GM12873 (cell line): ENCODE results near the gene ETNK2.

Experiments used
- TF ChIP-seq, protein P1 (sequence below): IDR thresholded peaks from 2 replicates; pipeline ENCODE4 v1.5.1; 2012; ENCODE audit warnings: low read depth, mild to moderate bottlenecking, moderate library complexity, low read length, control low read depth; ENCODE audit not compliant: insufficient read depth; ENCODE audit errors: missing control alignments

ETNK2 gene

DNA sequence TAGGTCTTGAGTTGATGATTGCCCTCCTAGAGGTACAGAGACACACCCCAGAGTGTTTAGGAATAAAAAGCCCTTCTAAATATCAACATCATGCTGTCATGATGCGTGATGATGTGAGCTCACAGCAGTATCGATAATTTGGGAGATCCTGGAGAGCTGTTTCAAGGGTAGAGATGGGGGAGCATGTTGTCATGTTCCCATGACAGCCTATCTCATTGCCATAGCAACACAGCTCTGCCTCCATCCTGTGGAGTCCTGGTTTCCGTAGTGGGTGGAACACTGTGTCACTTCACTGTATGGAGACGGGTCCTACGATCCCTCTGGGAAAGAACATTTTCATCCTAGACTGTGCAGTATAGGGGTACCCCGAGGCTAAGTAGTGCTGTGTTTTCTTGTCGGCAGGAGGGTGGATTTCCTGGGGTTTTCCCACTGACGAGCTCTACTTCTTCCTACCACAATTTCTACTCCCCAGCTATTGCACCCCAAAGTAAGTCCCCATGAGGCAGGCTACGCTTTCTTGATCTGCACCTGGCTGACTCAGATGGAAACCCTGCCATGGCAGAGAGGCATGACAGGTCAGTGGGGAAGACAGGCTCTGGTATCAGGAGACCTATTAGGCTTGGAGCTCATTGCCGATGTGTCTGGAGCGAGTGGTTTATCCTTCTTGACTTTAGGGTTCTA is 37.3 kb upstream of the ETNK2 start:
- TF ChIP-seq, protein P1, sequence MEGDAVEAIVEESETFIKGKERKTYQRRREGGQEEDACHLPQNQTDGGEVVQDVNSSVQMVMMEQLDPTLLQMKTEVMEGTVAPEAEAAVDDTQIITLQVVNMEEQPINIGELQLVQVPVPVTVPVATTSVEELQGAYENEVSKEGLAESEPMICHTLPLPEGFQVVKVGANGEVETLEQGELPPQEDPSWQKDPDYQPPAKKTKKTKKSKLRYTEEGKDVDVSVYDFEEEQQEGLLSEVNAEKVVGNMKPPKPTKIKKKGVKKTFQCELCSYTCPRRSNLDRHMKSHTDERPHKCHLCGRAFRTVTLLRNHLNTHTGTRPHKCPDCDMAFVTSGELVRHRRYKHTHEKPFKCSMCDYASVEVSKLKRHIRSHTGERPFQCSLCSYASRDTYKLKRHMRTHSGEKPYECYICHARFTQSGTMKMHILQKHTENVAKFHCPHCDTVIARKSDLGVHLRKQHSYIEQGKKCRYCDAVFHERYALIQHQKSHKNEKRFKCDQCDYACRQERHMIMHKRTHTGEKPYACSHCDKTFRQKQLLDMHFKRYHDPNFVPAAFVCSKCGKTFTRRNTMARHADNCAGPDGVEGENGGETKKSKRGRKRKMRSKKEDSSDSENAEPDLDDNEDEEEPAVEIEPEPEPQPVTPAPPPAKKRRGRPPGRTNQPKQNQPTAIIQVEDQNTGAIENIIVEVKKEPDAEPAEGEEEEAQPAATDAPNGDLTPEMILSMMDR, result no peak

DNA sequence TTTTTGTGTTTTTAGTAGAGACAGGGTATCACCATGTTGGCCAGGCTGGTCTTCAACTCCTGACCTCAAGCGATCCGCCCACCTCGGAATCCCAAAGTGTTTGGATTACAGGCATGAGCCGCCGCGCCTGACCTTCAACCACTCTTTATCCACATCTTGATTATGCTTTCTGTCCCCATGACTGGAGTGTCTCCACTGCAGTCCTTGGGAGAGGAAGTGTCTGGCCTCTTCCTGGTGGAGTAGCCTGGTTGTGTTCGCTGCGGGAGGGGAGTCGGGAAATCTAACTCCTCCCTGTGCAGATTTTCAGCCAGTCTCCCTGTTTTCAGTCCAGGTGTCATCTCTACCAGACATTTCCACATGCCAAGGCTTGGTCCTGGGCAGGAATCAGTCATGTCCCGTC is 34.8 kb upstream of the ETNK2 start:
- TF ChIP-seq, protein P1, result no peak

DNA sequence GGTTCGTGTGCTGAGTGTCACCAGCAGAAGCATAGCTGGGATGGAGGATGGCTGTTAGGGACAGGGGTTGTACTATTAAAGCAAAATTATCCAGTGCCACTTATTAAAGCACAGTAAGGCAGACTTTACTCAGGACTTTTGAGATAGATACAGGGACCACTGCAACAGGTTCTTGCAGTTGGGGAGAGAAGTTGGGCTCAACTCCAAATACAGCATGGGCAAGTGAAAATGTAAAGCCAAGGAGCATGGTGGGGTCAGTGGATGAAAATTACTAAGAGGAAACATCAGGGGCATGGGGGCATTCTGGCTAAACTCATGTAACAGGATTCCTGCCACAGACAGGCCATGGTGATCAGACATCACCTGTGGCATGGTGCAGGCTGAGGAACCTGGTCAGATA is 29.3 kb upstream of the ETNK2 start:
- TF ChIP-seq, protein P1, result no peak

DNA sequence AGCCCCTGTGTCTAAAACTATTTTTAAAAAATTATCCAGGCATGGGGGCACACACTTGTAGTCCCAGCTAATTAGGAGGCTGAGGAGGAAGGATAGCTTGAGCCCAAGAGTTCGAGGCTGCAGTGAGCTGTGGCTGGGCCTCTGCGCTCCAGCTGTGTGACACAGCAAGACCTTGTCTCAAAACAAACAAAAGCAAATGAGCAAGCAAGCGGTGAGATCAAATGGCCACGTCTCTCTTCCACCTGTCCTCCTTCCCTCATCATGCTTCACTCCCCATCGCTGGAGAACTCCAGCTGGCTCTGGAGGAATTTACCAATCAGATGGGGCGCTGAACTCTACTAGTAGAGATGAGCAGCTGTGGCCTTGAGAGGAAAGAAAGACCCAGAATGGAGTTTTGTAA is 28.3 kb upstream of the ETNK2 start:
- TF ChIP-seq, protein P1, result no peak

DNA sequence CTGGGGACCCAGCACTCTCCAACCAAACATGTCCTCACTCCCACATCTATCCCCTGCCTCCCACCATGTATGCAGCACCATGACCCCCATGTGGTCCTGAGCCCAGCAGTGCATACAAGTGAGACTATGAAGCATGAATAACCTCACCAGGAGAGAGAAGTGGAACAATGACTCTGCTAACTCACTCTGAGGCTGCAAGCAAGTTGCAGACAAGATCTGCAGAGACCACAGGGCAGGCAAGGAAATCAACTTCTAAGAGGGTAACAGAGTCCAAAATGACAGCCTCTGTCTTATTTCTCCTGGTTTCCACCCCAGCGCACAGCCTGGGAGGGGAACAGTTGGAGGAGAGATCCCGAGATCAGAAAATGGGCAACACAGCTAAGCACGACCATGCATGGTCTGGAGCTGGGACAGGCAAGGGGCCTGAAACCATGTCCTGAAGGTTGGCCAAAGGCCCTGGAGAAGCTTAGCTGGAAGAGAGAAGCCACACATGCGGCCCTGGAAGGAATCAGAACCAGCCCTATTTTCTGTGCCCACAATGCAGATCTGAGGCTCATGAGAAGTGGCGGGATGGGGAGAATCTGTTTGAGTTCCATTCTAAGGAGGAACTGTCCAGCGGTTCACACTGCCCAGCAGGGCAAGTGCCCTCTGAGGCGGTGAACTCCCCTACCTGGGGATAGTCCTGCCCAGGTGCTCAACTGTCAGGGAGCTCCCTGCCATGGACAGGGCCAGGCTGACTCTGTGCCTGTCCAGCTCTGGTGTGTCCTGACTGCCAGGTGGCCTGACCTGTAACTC is 26.8 kb upstream of the ETNK2 start:
- TF ChIP-seq, protein P1, result no peak

DNA sequence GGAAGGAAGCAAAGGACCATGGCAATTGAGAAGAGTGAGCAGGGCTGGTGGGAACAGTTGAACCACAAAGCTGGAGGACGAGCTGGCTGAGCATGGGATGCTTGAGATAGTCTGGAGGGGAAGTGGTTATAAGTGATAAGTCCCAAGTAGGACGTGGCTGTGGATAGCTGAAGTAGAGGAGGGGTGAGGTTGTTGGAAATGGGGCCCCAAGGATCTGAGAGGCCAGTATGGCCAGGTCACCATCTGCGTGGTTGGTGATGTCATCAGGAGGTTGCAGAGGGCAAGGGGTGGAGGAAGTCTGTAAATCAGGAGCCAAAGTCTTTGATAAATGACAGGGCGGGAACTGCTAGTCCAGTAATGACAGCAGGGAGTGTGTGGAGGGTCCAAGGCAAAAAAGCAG is 25.3 kb upstream of the ETNK2 start:
- TF ChIP-seq, protein P1, result no peak

DNA sequence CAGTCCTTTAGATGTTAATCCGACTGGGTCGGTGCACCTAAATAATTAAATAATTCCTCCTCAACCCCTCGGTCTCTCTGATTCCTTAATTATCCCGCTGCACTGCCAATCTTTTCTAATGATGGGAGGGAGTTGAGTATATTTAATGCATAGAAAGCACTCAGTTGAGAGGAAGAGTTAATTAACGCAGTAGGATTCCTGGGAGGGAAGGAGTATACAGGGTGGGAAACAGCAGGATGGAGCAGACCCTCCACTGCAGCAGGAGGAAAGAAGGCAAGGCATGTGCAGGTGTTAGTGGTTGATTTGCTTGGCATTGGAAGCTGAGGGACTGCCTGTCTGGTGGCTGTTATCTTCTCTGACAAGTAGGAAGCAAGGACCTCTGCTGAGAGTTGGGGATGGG is 24.2 kb upstream of the ETNK2 start:
- TF ChIP-seq, protein P1, result no peak
